ENCODE results near the gene NDP.

DNA sequence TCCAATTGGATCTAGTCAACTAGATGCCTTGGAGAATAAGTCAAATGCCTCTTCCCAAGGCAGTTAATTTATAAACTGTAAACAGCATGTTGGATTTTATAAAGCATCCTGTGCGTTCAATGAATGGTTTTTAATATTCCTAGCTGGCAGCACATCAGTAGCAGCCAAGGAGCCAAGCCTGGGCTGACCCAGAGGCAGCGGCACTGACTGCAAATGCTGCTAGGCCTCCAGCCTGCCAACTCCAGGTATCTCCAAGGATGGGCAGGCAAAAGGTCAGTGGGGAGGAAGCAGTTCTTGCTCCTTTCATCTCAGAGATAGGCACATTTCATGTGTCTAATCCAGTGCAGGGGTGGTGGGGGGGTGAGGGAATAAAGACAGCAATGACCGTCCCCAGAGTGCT lies 9.5 kb downstream of the NDP start:
- no peak for TF ChIP-seq POLR2A (IDR thresholded peaks at IDR 0.05)
- TF ChIP-seq, protein P1, sequence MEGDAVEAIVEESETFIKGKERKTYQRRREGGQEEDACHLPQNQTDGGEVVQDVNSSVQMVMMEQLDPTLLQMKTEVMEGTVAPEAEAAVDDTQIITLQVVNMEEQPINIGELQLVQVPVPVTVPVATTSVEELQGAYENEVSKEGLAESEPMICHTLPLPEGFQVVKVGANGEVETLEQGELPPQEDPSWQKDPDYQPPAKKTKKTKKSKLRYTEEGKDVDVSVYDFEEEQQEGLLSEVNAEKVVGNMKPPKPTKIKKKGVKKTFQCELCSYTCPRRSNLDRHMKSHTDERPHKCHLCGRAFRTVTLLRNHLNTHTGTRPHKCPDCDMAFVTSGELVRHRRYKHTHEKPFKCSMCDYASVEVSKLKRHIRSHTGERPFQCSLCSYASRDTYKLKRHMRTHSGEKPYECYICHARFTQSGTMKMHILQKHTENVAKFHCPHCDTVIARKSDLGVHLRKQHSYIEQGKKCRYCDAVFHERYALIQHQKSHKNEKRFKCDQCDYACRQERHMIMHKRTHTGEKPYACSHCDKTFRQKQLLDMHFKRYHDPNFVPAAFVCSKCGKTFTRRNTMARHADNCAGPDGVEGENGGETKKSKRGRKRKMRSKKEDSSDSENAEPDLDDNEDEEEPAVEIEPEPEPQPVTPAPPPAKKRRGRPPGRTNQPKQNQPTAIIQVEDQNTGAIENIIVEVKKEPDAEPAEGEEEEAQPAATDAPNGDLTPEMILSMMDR (IDR thresholded peaks at IDR 0.05) = no peak

Data from Peyer's patch (tissue), 4 donors.